Esophagus muscularis mucosa (tissue), 3 donors: ENCODE results near the gene CFAP157.

Experiments used
- EP300 ChIP-seq: sonication (generic); formaldehyde crosslinking; IDR thresholded peaks from one replicate; pipeline ENCODE4 v1.6.1; 2017; ENCODE audit warnings: antibody characterized with exemption
- POLR2A ChIP-seq: fragments of 450-650 bp; IDR thresholded peaks from one replicate; pipeline ENCODE4 v1.6.1; 2017; ENCODE audit warnings: antibody characterized with exemption, moderate library complexity, mild to moderate bottlenecking, low read depth
- POLR2AphosphoS5 ChIP-seq, 2 donors: sonication (generic); formaldehyde crosslinking; IDR thresholded peaks; one replicate each; pipeline ENCODE4 v1.6.1; 2017; ENCODE audit warnings: antibody characterized with exemption in 2 of 2

DNA sequence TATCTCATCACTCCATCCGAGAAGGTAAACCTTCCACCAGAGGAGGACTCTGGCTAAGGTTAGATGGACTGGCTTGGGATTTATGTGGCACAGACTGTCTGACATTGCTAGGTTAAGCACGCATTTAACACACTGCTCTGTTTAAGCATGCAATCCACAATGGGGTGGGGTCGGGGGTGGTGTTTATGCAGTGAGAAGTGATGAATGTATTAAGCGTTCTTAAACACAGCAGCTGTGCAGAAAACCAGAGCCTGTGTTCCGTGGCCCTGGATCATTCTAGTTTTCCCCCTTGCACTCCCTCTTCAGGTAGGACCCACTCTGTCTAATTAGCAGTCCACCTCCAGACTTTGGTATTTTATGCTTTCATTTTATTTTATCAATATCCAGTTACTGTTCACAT lies 48.4 kb upstream of the CFAP157 start:
- TF ChIP-seq POLR2A (no peak), EP300 (no peak), POLR2AphosphoS5 (IDR thresholded peaks at IDR 0.05) (no peak)
